HuH-7.5 (cell line): ENCODE data around the gene CDCA4.
A peak's percentile ranks its signal among the peaks of the same experiment; 100 is the strongest.
"Not testable (repeated sequence)": the region's sequence is repeated elsewhere in the genome, so short reads cannot be mapped to it uniquely, and the experiment has no call there.

Experiments used
- DNase-seq: peaks from one replicate; pipeline ENCODE4 v3.0.0; 2011; ENCODE audit warnings: low spot score

CDCA4 gene

DNA sequence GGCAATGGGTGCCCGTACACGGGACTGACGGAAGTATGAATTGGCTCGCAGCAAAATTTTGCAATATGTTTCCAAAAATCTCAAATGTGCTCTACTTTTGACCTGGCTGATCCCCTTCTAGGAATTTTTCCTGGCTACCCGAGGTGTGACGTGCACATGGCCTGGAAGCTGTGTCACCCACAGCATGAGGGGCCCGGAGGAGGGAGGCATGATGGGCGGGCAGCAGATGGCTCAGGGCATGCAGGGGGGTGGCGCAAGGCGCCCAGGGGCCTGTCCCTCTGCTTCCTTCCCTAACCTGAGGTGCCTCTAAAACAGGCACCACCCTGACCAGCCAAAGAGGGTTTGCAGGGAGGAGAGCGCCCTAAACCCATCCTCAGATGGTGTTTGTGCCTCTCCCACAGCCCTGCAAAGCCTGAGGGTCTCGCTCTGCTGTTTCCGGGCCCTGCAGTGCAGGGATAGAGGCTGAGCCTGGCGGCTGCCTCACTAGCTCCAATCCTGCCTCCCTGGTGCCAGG lies 37.7 kb upstream of the CDCA4 start:
- no peak for DNase-seq

DNA sequence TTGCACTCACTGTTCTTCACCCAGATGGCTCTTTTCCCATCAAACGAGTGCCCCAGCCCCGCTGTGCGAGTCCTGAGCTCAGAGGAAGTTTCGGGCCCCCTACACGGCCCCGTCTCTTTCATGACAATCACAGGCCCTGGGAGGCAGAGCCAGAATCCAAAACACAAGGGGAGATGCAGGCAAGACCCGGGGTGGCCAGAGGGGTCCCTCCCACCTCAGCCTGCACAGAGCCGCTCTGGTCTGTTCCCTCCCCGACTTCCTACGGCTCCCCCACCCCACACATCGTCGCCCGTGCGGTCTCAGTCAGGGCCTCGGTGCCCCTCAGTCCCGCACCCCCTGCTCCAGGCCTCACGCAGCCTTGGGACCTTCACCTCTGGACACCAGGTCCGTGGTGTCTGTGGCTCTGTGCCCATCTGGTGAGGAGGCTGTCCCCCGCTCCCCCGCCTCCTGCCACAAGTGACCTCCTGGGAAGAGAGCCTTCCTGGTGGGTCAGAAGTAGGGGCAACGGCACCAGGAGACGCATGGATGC lies 35.5 kb upstream of the CDCA4 start:
- DNase-seq, result no peak

DNA sequence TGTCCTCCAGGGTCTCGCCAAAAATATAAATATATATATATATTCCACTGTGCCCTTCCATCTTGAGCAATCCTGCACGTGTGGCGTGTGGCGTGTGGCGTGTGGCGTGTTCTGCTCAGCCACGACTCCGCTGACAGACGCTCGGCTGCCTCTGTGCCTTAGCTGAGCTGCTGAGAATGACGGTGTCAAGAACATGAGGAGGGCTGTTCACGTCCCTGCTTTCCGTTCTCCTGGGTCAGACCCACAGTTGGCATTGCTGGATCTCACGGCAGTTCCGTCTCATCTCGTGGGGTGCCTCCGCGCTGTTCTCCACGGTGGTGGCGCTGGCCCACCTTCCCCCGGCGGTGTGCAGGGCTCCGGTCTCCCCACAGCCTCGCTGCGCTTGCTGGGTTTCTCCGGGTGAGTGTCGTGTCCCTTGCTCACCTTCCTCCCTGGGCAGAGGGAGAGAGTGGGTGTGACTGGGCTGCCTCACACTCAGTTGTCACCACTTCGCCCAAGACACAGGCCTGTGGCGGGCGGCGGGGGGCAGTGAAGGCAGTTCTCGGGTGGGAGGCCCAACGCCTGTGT lies 34.9 kb upstream of the CDCA4 start:
- DNase-seq, result no peak

DNA sequence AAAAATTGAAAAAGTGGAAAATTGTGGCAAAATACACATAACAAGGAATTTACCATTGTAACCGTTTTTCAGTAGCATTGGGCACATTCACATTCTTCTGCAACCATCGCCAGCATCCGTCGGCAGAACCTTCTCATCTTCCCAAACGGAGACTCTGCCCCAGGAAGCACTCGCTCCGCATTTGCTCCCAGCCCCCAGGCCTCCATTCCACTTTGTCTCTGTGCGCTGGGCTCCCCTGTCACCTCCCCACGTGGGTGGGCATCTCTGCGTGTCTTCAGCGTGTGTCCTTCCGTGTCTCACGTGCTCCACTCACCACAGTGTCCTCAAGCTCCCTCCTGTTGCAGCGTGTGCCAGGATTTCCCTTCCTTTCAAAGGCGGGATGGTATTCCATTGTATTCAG lies 34.5 kb upstream of the CDCA4 start:
- DNase-seq, result no peak

DNA sequence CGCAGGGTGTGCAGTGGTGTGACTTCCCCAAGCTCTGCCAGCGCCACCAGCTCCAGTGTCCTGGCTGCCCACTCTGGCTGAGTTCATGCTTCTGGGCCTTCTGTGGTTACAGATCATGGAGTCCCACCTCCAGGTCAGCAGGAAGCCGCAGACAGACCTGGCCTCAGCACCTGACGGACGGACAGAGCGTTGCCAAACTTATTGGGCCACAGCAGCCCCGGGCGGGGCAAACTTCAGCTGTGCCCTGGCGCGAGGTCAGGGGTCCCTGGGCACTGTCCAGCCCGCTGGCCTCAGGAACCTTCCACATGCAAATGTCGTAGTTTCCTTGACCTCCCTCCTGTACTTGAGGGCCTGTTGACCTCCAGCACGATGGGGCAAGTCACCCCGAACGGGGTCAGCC lies 33.1 kb upstream of the CDCA4 start:
- no peak for DNase-seq

DNA sequence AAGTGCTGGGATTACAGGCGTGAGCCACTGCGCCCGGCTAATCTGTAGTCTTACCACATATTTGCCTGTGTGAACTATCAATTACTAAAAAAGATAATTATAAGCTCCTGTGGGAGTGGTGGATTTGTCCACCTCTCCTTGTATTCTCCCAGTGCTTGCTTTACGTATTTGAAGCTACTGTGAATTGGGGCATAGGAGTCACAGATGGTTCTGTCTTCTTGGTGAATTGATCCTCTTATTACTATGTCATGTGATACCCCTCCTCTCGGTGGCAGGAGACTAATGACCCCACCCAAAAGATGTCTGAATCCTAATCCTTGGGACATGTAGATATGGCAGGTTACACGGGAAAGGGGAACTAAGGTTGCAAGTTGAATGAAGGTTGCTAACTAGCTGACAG lies 32.5 kb upstream of the CDCA4 start:
- no peak for DNase-seq

DNA sequence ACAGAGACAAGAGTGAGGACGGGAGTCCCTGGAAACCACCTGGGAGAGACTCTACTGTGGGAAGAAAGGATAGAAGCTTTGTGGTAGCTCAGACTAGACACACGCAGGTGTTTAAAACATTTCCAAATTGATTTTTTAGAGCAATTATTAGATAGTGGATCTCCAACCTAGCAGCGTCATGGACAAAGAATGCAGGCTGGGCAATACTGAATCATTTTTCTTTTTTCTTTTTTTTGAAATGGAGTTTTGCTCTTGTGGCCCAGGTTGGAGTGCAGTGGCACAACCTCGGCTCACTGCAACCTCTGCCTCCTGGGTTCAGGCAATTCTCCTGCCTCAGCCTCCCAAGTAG lies 31.2 kb upstream of the CDCA4 start:
- no peak for DNase-seq

DNA sequence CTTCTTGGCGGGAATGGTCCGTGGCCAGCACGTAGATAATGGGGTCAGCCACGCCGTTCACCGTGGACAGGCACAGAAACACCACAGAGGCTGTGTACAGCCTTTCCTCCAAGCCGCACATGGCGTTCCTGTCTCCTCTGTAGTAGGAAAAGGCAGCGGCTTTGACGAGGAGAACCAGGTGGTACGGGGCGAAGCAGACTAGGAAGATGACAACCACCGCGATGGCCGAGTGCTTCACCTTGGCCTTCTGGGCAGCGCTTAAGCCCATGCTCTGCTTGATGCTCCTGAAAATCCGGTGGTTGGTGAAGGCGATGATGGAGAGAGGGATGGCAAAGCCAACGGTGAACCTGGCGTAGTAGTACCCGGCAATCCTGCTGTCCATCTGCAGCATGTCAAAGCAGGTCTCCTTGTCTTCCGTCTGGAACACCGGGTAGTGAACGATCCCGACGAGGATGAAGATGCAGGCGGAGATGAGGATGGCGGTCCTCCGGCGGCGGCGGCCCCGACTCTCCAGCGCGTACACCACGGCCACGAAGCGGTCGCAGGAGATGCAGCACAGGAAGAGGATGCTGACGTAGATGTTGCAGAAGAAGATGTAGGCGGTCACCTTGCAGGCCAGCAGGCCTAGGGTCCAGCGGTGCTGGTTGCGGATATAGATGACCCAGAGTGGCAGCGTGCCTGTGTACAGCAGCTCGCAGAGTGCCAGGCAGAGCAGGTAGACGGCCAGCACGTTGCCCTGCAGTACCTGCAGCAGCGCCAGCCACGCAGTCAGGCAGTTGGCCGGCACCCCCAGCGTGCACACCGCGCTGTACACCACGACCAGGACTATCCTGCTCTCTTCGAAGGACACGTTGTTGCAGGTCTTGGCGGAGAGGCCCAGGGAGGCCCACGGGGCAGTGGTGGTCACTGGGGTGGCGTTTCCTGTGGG lies 30.6 kb upstream of the CDCA4 start:
- DNase-seq, result no peak

DNA sequence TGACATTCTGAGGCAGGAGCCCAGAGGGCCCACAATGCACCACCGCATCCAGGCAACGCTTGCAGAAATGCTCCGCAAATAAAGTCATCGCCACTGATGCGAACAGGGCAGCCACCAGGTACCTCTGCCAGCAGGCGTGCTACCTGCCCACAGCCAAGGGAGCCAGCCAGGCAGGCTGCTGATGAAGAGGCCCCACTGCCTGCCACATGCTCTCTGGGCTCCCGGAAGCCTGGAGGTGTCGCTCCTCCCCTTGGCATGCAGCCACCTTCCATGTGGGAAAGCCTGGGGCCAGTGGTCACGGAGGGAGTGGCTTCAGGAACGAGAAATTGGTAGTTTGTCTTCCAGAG lies 29.6 kb upstream of the CDCA4 start:
- DNase-seq, result peak; percentile 55

DNA sequence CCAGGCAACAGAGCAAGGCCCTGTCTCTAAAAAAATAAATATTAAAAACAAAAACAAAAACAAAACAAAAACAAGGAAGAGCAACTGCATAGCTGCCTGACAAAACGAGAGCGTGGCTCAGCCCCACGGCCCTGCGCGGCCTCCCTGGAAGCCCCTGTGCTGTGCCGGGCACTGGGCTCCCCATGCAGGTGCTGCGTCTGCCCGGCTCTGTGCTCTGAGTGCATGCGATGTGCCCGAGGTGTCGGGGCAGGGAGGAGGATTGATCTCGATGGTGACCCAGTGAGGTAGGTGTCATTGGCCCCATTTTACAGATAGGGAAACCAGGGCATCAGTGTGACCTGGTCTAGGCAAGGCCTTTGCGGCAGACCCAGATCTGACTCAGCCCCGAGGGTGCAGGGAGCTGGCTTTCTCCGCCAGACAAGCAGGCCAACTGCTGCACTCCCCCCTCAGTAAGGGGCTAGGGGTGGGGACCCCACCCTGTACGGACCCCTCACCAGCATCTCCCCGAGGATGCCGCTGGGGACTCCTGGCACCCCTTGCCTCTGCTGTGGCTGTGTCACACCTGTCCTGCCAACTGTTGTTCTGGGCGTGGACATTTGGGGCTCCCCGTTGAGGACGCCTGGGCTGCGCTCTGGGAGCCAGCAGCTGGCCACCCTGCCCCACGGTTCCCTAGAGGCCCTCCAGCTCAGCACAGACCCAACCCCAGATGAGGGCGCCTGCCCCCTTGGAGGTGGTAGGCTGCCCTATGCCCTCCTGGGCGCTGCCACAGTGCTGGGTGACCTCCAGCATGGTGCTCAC lies 29.1 kb upstream of the CDCA4 start:
- DNase-seq, result no peak

DNA sequence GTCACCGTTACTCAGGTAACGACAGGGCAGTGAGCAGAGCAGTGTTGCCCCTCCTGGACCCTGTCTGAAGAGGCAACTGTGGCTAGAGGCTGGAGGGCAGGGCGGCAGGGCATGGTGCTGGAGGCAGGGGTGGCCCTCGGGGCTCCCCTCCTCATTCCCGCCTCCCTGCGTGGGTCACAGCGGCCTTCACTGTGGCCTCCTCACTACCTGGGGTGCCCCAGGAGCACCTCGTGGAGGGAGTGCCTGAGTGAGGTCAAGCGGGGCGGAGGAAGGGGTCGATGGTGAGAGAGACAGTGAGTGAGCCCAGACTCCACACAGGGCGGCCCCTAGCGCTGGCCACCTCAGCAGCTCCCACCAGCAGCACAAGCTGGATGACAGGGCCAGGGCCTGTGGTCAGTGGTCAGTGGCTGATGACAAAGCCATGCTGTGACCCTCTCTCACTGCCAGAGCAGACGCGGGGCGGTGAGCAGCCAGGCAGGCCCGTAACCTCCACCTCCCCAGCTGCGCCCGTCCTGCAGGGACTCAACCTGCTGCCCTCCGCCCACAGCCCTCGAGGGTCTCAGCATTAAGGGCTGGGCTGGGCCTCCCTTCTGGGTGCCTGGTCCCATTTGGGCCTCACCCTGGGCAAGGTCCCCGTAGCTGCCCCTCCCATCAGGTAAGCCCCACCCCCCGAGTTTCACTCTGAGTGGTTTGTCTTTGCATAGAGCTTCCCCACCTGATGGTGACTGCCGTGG lies 26.6 kb upstream of the CDCA4 start:
- DNase-seq, result peak; percentile 4

DNA sequence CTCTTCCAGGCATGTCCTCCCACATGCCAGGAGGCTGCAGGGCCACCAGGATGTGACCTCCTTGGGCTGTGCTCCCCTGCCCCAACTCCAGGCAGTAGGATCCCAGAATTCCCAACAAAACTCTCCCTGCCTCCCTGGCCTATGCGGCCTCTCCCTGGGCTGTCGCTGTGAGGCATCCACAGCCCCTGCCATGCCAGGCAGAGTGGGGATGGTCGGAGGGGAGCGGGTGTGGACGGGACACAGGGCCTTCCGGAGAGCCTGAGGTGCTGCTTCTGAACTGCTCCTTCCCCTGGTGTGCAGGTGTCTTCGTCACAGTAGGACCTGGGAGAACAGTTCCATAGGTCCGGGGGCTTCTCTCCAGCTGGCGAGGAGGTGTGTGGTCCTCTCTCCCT lies 26.0 kb upstream of the CDCA4 start:
- DNase-seq, result no peak

DNA sequence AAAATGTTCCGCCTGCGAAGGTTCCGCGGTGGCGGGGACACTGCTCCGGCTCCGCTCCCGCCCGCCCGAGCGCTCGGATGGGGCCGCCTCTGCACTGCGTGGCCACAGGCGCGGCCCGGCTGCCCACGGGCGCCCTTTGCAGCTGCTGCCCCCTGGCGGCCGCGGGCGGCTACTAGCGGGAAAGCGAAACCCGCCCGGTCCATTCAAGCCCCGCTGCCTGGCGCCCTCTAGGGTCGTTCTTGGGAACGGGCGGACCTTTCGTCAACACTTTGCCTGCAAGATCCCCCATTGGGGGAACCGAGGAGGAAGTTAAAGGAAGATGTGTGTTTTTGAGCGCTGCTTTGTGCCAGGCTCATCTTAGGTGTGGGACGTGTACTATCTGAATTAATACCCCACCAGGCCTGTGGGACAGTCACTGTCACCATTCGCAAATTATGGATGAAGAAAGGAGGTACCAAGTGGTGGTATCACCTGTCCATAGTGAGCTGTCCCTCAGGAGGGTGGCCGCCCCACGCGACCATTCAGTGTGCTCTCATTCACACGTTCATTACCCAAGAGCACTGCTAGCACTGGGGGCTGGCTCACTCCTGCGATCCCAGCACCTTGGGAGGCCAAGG lies 24.9 kb upstream of the CDCA4 start:
- DNase-seq, result peak; percentile 95

DNA sequence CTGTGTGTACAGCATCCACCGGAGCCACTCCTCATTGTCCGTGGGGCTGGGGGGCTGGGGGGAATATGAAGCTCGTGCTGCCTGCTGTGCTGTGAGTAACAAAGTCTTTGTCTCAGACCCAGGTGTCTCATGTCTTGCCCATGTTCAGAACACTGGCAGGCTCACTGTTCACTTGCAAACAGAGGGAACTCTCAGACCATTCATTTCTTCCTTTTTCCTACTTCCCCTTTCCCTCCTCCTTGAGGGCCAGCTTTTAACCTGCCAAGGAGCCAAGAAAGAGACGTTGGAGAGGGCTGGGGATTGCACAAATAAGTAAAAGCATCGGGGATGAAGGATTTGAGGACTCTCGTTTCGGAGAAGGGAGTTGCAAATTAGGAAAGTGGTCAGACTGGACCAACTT lies 22.8 kb upstream of the CDCA4 start:
- DNase-seq, result no peak

DNA sequence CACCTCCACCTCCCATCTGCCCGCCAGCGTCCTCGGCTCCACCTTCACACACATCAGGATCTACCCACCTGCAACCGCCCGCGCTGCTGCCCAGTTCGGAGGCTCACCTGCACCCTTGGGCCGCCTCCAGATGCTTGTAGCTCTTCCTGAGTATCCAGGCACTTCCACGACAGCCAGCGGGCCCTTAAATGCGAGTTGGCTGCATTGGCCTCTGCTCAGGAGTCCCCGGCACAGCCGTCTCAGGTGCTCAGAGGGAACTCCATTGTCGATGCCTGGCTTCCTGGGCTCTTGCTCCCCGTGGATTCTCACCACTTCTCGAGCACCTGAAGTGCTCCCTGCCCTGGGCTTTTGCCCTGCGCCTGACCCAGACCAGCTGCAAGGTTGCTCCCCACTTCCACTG lies 21.9 kb upstream of the CDCA4 start:
- no peak for DNase-seq

DNA sequence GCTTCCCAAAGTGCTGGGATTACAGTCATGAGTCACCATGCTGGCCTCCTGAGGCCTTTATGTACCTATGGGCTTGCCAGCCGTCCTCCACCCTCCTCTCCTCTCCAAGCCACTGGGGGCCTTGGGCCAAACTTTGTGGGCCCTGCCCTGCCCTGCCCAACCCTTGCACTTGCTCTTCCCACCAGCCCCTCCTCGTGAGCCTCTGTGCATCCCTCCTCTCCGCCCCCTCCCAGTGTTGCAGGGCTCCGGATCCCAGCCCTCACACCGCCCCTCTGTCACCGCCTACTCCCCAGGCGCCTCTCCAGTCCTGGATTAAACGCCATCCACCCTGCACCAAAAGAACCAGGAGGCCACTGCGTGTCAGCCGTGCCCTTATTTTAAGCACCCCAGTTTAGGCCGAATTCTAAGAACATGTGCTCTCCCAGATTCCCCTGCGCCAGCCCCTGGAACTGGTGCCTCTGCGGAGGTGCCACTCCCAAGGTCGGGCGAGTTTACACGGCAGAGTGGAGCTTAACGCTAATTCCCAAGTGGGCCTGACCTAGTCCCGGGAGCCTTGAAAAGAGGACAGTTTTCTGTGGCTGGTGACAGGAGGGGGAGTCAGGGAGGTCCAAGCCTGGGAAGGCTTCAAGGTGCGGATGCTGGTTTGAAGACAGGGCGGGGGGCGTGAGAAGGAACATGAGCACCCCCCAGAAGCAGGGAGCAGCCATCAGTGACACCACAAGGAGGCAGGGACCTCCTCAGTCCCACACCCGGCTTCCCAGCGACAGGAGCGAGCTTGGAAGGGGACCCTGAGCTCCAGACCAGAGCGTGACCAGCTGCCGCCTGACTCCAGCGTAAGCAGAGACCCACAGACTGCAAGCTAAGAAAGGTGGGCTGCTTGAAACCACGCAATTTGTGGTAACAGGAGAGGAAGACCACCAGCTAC lies 21.2 kb upstream of the CDCA4 start:
- peak; percentile 3 for DNase-seq

DNA sequence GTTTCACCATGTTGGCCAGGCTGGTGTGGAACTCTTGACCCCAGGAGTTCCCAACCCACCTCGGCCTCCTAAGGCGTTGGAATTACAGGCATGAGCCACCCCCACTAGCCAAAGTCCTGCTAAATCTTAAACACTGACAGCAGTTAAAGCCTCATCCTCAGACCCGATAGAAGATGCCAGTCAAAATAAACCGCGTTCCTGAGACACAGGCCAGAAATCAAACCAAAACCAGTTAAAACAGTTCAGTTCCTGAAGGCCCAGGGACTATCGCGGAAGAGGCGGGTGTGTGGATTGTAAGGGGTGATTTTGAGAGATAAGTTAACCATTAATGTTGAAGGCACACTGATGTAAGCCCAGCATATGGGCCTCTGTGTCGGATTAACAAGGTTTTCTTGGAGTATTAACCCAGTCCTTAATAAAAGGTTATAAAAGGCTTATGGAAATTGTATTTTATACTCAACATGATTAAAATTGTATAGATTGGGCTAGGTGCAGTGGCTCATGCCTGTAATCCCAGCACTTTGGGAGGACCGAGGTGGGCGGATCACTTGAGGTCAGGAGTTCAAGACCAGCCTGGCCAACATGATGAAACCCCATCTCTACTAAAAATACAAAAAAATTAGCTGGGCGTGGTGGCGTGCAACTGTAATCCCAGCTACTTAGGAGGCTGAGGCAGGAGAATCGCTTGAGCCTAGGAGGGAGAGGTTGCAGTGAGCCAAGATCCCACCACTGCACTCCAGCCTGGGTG lies 18.7 kb upstream of the CDCA4 start:
- DNase-seq, result no peak

DNA sequence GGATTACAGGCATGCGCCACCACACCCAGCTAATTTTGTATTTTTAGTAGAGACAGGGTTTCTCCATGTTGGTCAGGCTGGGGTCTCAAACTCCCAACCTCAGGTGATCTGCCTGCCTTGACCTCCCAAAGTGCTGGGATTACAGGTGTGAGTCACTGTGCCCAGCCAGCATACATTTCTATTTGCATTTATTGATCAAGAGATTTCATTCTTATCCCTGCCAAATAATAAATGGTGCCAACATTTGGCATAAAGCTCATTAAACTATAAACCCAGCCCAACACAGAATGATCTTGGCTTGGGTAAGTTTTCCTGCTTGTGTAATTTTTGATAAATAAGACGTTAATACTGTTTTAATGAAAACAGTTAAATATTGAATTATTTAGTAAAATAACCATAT lies 14.7 kb upstream of the CDCA4 start:
- DNase-seq, result not testable (repeated sequence)

DNA sequence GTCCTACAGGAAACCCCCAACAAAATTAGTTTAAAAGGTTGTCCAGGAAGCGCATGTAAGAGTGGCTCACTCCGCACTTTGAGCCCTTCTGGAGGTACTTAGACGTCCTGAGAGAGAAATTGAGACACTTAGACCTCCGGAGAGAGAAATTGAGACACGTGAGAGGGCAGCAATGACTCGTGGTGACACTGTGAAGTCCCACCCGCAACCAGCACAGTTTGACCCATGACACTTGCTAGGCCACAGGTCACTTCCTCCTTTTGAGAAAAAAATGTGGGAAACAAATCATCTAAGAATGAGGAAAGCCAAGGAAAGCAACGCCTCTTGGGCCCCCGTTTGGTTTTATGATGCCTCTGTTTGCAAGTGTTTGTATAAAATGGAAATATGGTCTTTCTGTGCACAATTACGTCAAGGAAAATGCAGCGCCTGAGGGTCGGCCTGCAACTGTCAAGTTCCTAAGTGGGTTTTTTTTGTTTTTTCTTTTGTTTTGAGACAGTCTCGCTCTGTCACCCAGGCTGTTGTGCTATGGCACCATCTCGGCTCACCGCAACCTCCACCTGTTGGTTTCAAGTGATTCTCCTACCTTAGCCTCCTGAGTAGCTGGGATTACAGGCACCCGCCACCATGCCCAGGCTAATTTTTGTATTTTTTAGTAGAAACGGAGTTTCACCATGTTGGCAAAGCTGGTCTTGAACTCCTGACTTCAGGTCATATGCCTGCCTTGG lies 13.6 kb upstream of the CDCA4 start:
- DNase-seq, result no peak
